Transverse colon (tissue), 4 donors: Measurements from ENCODE around the gene HSPA4. TPM values are rescaled to one million over a fixed set of nuclear protein-coding genes. Genes with fewer than 3 reads are reported as not detected.

Experiments used
- DNase-seq: peaks from one replicate; pipeline ENCODE4 v3.0.0-alpha.2; 2019
- H3K27ac ChIP-seq, 4 donors: fragments of 200-600 bp; sonication (generic); 2 replicates each; pipeline ENCODE4 v1.5.1; 2016 to 2018; ENCODE audit warnings: inconsistent platforms in 4 of 4
- H3K27me3 ChIP-seq: fragments of 200-600 bp; sonication (generic); 2 replicates; pipeline ENCODE4 v1.5.1; 2017; ENCODE audit warnings: inconsistent platforms
- H3K36me3 ChIP-seq, 4 donors: fragments of 200-600 bp; sonication (generic); 2 replicates each; pipeline ENCODE4 v1.5.1; 2017 to 2019; ENCODE audit warnings: inconsistent platforms in 4 of 4
- H3K4me1 ChIP-seq, 4 donors: fragments of 200-600 bp; sonication (generic); 2 replicates each; pipeline ENCODE4 v1.5.1; 2017 to 2020; ENCODE audit warnings: inconsistent platforms in 4 of 4
- H3K4me3 ChIP-seq, 4 donors: fragments of 200-600 bp; sonication (generic); 1 replicate in 1 of 4; 2 replicates in 3 of 4; pipeline versions ENCODE4 v1.5.1 to v1.6.1; 2017 to 2019; ENCODE audit warnings: inconsistent platforms in 4 of 4
- H3K9me3 ChIP-seq, 2 donors: fragments of 200-600 bp; sonication (generic); 2 replicates each; pipeline ENCODE4 v1.5.1; 2017 to 2019; ENCODE audit warnings: inconsistent platforms in 2 of 2
- CTCF ChIP-seq, 5 experiments: fragments of 200-600 bp in 3 of 5; fragments of 450-650 bp in 2 of 5; sonication (generic) in 3 of 5; IDR thresholded peaks; 1 replicate in 2 of 5; 2 replicates in 3 of 5; pipeline ENCODE4 v1.5.1; 2016 to 2017; ENCODE audit warnings: antibody characterized with exemption in 5 of 5, inconsistent platforms in 3 of 5, mild to moderate bottlenecking in 2 of 5, moderate library complexity in 1 of 5
- EP300 ChIP-seq: sonication (generic); formaldehyde crosslinking; IDR thresholded peaks from one replicate; pipeline ENCODE4 v1.6.1; 2017; ENCODE audit warnings: antibody characterized with exemption, low read depth
- POLR2A ChIP-seq: fragments of 450-650 bp; IDR thresholded peaks from one replicate; pipeline ENCODE4 v1.6.1; 2016; ENCODE audit warnings: antibody characterized with exemption, mild to moderate bottlenecking, moderate library complexity
- POLR2AphosphoS5 ChIP-seq, 3 donors: sonication (generic); formaldehyde crosslinking; IDR thresholded peaks; one replicate each; pipeline ENCODE4 v1.6.1; 2016; ENCODE audit warnings: antibody characterized with exemption in 3 of 3
- WGBS, 2 donors: methylation state at CpG; one replicate each; pipeline ENCODE4 v1.1.5; 2018; ENCODE audit warnings: low coverage in 1 of 2; 5-methylcytosine and 5-hydroxymethylcytosine counted together
- in situ Hi-C, 4 donors: fragments of 200-750 bp; cut with MboI; loops; one replicate each; pipeline versions ENCODE4 v1.15.0 to v1.15.1; 2017; ENCODE audit warnings: low sequenced_read_pairs in 3 of 4, low pct_ligation_motif_present in 1 of 4, low pct_unique_long_range_greater_than_20kb in 1 of 4
- intact Hi-C: fragments of 100-400 bp; cut with DNase I; formaldehyde crosslinking; loops from one replicate; pipeline ENCODE4 v1.15.1; 2023; ENCODE audit warnings: low total_unique reads
- total RNA-seq, 4 donors: library from RNA; depleted of rRNA; stranded (reverse); fragments of >200 nt; gene quantifications; one replicate each; pipeline ENCODE4 v1.1.0, GENCODE V29; 2016

The HSPA4 gene
- total RNA-seq, 4 donors from 2014 or later = 34.4 to 52.5 (median 46.5) TPM

DNA sequence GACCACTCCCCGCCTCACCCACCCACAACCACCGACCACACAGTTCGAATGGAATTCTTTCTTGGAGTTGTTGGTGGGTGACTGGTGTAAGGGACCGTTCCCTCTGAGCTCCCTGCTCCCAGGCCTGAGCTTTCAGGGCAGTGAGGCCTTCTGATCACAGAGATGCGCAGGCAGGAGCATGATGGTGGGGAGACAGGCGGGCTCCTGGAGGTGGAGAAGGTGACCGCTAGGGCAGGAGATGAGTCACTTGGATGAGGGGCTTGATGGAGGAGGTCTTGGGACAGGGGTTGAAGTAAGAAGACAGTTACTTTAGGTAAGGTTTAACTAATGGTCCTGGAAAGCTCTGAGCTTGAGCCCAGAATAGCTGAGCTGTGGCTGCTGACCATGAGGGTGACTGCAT, 88.5 kb downstream of the HSPA4 start:
- no peak overlapping the region for H3K4me3 ChIP-seq
- TF ChIP-seq CTCF (IDR thresholded peaks at IDR 0.05) (no peak), POLR2A (no peak), POLR2AphosphoS5 (IDR thresholded peaks at IDR 0.05) (no peak), EP300 (no peak)
- H3K27ac ChIP-seq = no peak overlapping the region
- in situ Hi-C loops (no loop called here), intact Hi-C loops (no loop called here)
- WGBS, 2 donors = 85% methylated on average over 5 to 7 of the region's 7 CpGs
- no peaks in the 10 kb centered on the region for H3K4me1 ChIP-seq
- H3K36me3 ChIP-seq = no peaks in the 10 kb centered on the region
- no peaks in the 10 kb centered on the region for H3K27me3 ChIP-seq
- no peak for DNase-seq
- H3K9me3 ChIP-seq = no peaks in the 10 kb centered on the region

- 69 to 72% methylated on average over 3 of the region's 3 CpGs for WGBS, 2 donors
- Histone ChIP-seq H3K27ac (no peak overlapping the region), H3K4me3 (no peak overlapping the region), H3K4me1 (no peaks in the 10 kb centered on the region), H3K27me3 (no peaks in the 10 kb centered on the region), H3K36me3 (no peaks in the 10 kb centered on the region), H3K9me3 (no peaks in the 10 kb centered on the region)
- TF ChIP-seq POLR2AphosphoS5 (IDR thresholded peaks at IDR 0.05) (no peak), POLR2A (no peak), CTCF (IDR thresholded peaks at IDR 0.05) (no peak), EP300 (no peak)
- intact Hi-C loops = no loop called here
- DNase-seq = no peak
- in situ Hi-C loops = no loop called here
Measured at GRCh38 chr5:133141746-133142145, 89.9 kb downstream of the HSPA4 start.

DNA sequence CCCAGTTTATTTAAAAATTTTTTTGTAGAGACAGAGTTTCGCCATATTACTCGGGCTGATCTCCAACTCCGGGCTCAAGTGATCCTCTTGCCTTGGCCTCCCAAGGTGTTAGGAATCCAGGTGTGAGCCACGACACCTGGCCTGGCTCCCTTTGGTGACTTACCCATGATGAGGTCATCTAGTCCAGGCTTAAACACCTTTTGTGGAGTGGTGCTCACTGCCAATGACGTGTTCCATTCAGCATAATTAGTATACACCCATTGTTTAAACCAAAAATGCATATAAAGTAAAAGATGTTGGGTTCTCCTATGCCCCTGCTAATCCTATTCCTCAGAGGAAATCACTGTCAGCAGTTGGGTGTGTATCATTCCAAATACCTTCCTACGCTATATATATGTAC, 91.0 kb downstream of the HSPA4 start:
- intact Hi-C loops = no loop called here
- H3K4me3 ChIP-seq = no peak overlapping the region
- no peaks in the 10 kb centered on the region for H3K4me1 ChIP-seq
- WGBS, 2 donors = 73 to 84% methylated on average over 1 to 6 of the region's 6 CpGs
- H3K36me3 ChIP-seq = no peaks in the 10 kb centered on the region
- in situ Hi-C loops = no loop called here
- no peaks in the 10 kb centered on the region for H3K9me3 ChIP-seq
- no peak overlapping the region for H3K27ac ChIP-seq
- no peak for DNase-seq
- no peaks in the 10 kb centered on the region for H3K27me3 ChIP-seq
- TF ChIP-seq EP300 = no peak

- WGBS, 2 donors = 70 to 80% methylated on average over 1 to 4 of the region's 4 CpGs
- in situ Hi-C loops (no loop called here), intact Hi-C loops (no loop called here)
- Histone ChIP-seq H3K27ac (no peak overlapping the region), H3K27me3 (no peaks in the 10 kb centered on the region), H3K4me3 (no peak overlapping the region), H3K4me1 (no peaks in the 10 kb centered on the region), H3K36me3 (no peaks in the 10 kb centered on the region), H3K9me3 (no peaks in the 10 kb centered on the region)
- no peak for TF ChIP-seq POLR2A
- no peak for TF ChIP-seq CTCF (IDR thresholded peaks at IDR 0.05)
- TF ChIP-seq POLR2AphosphoS5 (IDR thresholded peaks at IDR 0.05) = no peak
- TF ChIP-seq EP300 = no peak
- DNase-seq = no peak
Measured at GRCh38 chr5:133144245-133144981, 92.6 kb downstream of the HSPA4 start.
